Measurements from ENCODE around the gene VDAC1.

VDAC1 gene

GRCh38 chr5:134041570-134042411 lies 37.0 kb upstream of the VDAC1 start:
- TF ChIP-seq TAF1 (IDR thresholded peaks at IDR 0.05; ENCODE audit: low read depth) (no peak), EP300 (IDR thresholded peaks at IDR 0.05; ENCODE audit: borderline replicate concordance) (no peak), EGR1 (IDR thresholded peaks at IDR 0.05) (no peak), RAD21 (IDR thresholded peaks at IDR 0.05; ENCODE audit: low read depth) (no peak), ZBTB7A (IDR thresholded peaks at IDR 0.05; ENCODE audit: low read depth) (no peak)

- TF ChIP-seq RAD21 (IDR thresholded peaks at IDR 0.05; ENCODE audit: low read depth) = no peak
- TF ChIP-seq TAF1 (IDR thresholded peaks at IDR 0.05; ENCODE audit: low read depth) = no peak
- TF ChIP-seq EGR1 (IDR thresholded peaks at IDR 0.05) = no peak
- TF ChIP-seq FOXM1 (IDR thresholded peaks at IDR 0.05; ENCODE audit: borderline replicate concordance, low read depth) = no peak
- no peak for TF ChIP-seq NFIC (IDR thresholded peaks at IDR 0.05)
- no peak for TF ChIP-seq YY1 (IDR thresholded peaks at IDR 0.05; ENCODE audit: low read depth)
Measured at GRCh38 chr5:134038138-134038537, 33.4 kb upstream of the VDAC1 start.

- peak; percentile 21; the same call in 1 of the 2 replicates for TF ChIP-seq RAD21 (IDR thresholded peaks at IDR 0.05; ENCODE audit: low read depth)
- TF ChIP-seq YY1 (IDR thresholded peaks at IDR 0.05; ENCODE audit: low read depth) = no peak
- no peak for TF ChIP-seq CEBPB (IDR thresholded peaks at IDR 0.05)
- TF ChIP-seq EGR1 (IDR thresholded peaks at IDR 0.05) = no peak
- TF ChIP-seq REST (IDR thresholded peaks at IDR 0.05; ENCODE audit: low read depth) = no peak
- no peak for TF ChIP-seq TCF12 (IDR thresholded peaks at IDR 0.05; ENCODE audit: low read depth)
- TF ChIP-seq FOXM1 (IDR thresholded peaks at IDR 0.05; ENCODE audit: borderline replicate concordance, low read depth) = no peak
- no peak for TF ChIP-seq EP300 (IDR thresholded peaks at IDR 0.05; ENCODE audit: borderline replicate concordance)
Measured at GRCh38 chr5:134037160-134037559, 32.4 kb upstream of the VDAC1 start.

- TF ChIP-seq TAF1 (IDR thresholded peaks at IDR 0.05; ENCODE audit: low read depth) = no peak
- TF ChIP-seq REST (IDR thresholded peaks at IDR 0.05; ENCODE audit: low read depth) = no peak
- TF ChIP-seq CEBPB (IDR thresholded peaks at IDR 0.05) = no peak
- TF ChIP-seq ZBTB7A (IDR thresholded peaks at IDR 0.05; ENCODE audit: low read depth) = no peak
- no peak for TF ChIP-seq TCF12 (IDR thresholded peaks at IDR 0.05; ENCODE audit: low read depth)
- TF ChIP-seq RAD21 (IDR thresholded peaks at IDR 0.05; ENCODE audit: low read depth) = no peak
- TF ChIP-seq USF1 (IDR thresholded peaks at IDR 0.05) = no peak
- no peak for TF ChIP-seq EP300 (IDR thresholded peaks at IDR 0.05; ENCODE audit: borderline replicate concordance)
- TF ChIP-seq CREB1 (IDR thresholded peaks at IDR 0.05; ENCODE audit: low read depth) = no peak
- no peak for TF ChIP-seq MAX (IDR thresholded peaks at IDR 0.05)
- TF ChIP-seq TEAD4 (IDR thresholded peaks at IDR 0.05) = no peak
Measured at GRCh38 chr5:134034326-134034725, 29.6 kb upstream of the VDAC1 start.

GRCh38 chr5:134029156-134029555 lies 24.4 kb upstream of the VDAC1 start:
- 0 out of 2 replicates have a peak, but pooled peaks have one; percentile 20 for TF ChIP-seq TEAD4 (IDR thresholded peaks at IDR 0.05)
- TF ChIP-seq CEBPB (IDR thresholded peaks at IDR 0.05) = peak; percentile 33; the same call in 1 of the 2 replicates
- TF ChIP-seq EGR1 (IDR thresholded peaks at IDR 0.05) = no peak

GRCh38 chr5:134028496-134028895 lies 23.7 kb upstream of the VDAC1 start:
- TF ChIP-seq FOXM1 (IDR thresholded peaks at IDR 0.05; ENCODE audit: borderline replicate concordance, low read depth) = no peak
- TF ChIP-seq TCF12 (IDR thresholded peaks at IDR 0.05; ENCODE audit: low read depth) = no peak
- TF ChIP-seq NFIC (IDR thresholded peaks at IDR 0.05) = no peak

GRCh38 chr5:134027288-134027615 lies 22.5 kb upstream of the VDAC1 start:
- no peak for TF ChIP-seq YY1 (IDR thresholded peaks at IDR 0.05; ENCODE audit: low read depth)
- no peak for TF ChIP-seq EGR1 (IDR thresholded peaks at IDR 0.05)
- TF ChIP-seq RAD21 (IDR thresholded peaks at IDR 0.05; ENCODE audit: low read depth) = no peak
- no peak for TF ChIP-seq TEAD4 (IDR thresholded peaks at IDR 0.05)
- TF ChIP-seq TCF12 (IDR thresholded peaks at IDR 0.05; ENCODE audit: low read depth) = no peak
- TF ChIP-seq NFIC (IDR thresholded peaks at IDR 0.05) = no peak
- TF ChIP-seq ZBTB7A (IDR thresholded peaks at IDR 0.05; ENCODE audit: low read depth) = no peak
